Stimulated activated CD4-positive, alpha-beta T cell treated with anti-CD3 and anti-CD28 coated beads, TNF-alpha, amount 100 ng/mL, for 48 hours (primary cell): ENCODE results near the gene CCNB1.
"Not testable (repeated sequence)": the region's sequence is repeated elsewhere in the genome, so short reads cannot be mapped to it uniquely, and the experiment has no call there.

Experiments used
- DNase-seq, 3 donors: peaks; one replicate each; pipeline ENCODE4 v3.0.0-alpha.2; 2020; ENCODE audit warnings: low read depth in 3 of 3

Gene CCNB1

DNA sequence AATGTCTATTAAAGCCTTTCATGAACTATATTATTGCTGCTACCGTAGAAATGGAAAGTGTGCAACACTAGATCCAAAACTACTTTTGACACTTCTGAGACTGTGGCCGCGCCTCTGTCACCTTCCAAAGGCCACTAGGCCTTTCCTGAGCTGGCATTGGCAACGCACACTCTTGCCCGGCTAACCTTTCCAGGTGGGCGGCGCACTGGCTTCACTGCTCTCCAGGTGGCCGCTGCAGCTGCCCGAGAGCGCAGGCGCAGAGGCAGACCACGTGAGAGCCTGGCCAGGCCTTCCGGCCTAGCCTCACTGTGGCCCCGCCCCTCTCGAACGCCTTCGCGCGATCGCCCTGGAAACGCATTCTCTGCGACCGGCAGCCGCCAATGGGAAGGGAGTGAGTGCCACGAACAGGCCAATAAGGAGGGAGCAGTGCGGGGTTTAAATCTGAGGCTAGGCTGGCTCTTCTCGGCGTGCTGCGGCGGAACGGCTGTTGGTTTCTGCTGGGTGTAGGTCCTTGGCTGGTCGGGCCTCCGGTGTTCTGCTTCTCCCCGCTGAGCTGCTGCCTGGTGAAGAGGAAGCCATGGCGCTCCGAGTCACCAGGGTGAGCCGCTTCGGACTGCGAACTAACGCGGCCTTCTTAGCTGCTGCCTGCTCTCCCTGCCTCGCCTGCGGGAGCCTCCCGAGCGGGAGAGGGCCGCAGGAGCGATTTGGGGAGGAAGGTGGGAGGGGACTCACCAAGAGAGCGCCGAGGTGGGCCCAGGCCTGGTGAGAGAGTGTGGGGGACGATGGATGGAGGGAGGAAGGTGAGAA lies at the start of gene CCNB1:
TSS of gene CCNB1 (plus strand) at position 465 of the 807 bp plus-strand sequence. CDS start at position 578, 113 bp downstream.
- peak; percentile 97 for DNase-seq

- no peak for DNase-seq
Measured at GRCh38 chr5:69129413-69129812, 37.5 kb upstream of the CCNB1 start.

DNA sequence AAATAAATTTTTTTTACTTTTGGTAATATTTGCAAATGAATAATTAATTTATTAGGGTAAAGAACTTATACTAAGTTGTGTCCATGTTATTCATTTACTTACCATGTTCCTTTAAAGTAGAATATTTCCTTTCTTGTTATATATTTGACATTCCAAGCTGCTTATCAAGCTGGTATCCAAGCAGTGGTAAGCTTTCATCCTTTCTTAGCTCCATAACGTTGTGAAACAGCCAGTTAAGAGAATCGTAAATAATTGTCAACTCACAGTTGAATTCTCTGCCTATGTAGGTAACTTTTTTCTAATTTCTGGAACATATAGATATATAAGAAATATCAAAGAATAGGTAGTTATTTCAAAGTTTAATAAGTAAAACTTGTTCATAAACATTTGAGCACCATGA lies 36.7 kb upstream of the CCNB1 start:
- DNase-seq: no peak

DNA sequence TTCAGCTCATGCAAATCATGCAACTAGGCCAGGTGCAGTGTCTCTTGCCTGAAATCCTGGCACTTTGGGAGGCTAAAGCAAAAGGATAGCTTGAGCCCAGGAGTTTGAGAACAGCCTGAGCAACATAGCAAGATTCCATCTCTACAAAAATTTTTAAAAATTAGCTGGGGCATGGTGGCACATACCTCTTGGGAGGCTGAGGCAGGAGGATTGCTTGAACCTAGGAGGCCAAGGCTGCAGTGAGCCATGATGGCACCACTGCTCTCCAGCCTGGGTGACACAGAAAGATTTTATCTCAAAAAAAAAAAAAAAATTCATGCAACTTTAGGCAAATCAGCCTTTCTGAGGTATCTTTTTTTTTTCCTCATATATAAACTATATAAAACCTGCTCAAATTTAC lies 35.6 kb upstream of the CCNB1 start:
- no peak for DNase-seq

DNA sequence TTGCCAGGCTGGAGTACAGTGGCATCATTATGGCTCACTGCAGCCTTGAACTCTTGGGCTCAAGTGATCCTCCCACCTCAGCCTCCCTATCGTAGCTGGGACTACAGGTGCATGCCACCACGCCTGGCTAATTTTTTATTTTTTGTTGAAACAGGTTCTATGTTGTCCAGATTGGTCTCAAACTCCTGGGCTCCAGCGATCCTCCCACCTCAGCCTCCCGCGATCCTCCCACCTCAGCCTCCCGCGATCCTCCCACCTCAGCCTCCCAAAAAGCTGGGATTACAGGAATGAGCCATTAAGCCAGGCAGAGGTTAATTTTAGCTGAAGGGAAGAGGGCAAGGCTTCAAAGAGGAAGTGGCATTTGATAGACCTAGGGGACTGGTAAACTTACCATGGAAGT lies 32.8 kb upstream of the CCNB1 start:
- DNase-seq: no peak

- no peak for DNase-seq
Measured at GRCh38 chr5:69136293-69136692, 30.7 kb upstream of the CCNB1 start.

DNA sequence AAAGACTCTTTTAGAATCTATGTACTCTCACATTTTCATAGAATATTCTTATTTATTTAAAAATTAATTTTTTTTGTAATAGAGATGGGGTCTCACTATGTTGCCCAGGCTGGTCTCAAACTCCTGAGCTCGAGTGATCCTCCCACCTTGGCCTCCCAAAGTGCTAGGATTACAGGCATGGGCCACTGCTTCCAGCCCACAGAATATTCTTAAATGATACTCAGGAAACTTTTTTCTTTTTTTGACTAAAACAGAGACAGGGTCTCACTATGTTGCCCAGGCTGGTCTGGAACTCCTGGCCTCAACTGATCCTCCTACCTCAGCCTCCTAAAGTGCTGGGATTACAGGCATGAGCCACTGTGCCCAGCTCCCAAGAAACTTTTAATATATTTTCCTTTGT lies 29.7 kb upstream of the CCNB1 start:
- DNase-seq: not testable (repeated sequence)

DNA sequence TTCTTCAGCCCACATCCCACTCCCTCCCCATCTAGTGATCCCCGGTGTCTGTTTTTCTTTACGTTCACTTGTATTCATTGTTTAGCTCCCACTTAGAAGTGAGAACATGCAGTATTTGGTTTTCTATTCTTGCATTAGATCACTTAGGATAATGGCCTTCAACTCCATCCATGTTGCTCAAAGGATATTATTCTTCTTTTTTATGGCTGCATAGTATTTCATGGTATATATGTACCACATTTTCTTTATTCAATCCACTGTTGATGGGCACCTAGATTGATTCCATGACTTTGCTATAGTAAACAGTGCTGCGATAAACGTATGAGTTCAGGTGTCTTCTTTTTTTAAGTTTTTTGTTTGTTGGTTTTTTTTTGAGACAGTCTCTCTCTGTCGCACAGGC lies 29.1 kb upstream of the CCNB1 start:
- DNase-seq: no peak

GRCh38 chr5:69138766-69139165 lies 28.2 kb upstream of the CCNB1 start:
- DNase-seq: no peak

DNA sequence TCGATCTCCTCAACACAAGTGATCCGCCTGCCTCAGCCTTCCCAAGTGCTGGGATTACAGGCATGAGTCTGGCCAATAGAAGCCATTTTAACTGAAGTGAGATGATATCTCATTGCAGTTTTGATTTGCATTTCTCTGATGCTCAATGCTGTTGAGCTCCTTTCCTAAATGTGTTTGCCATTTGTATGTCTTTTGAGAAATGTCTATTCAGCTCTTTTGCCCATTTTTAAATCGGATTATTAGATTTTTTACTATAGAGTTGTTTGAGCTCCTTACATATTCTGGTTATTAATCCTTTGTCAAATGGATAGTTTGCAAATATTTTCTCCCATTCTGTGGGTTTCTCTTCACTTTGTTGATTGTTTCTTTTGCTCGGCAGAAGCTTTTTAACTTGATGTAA lies 26.7 kb upstream of the CCNB1 start:
- not testable (repeated sequence) for DNase-seq

GRCh38 chr5:69140827-69141226 lies 26.1 kb upstream of the CCNB1 start:
- DNase-seq: no peak

- DNase-seq: not testable (repeated sequence)
Measured at GRCh38 chr5:69148576-69148975, 18.4 kb upstream of the CCNB1 start.

DNA sequence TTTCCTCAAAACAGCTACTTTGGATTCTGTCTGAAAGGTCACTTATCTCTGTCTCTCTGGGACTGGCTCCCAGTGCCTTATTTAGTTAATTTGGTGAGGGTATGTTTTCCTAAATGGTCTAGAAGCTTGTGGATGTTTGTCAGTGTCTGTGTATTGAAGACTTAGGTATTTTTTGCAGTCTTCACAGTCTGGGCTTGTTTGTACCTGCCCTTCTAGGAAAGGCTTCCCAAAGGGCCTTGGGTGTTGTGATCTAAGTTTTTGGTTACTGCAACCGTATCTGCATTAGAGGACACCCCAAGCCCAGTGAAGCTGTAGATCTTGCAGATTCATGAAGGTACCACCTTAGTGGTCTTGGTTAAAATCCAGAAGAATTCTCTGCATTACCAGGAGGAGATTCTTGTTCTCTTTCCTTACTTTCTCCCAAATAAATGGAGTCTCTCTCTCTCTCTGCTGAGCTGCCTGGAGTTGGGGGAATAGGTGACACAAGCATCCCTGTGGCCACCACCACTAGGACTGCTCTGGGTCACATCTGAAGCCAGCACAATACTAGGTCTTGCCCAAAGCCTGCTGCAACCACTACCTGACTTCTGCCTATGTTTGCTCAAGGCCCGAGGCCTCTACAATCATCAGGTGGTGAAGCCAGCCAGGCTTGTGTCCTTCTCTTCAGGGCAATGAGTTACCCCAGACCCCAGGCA lies 17.8 kb upstream of the CCNB1 start:
- DNase-seq: no peak

DNA sequence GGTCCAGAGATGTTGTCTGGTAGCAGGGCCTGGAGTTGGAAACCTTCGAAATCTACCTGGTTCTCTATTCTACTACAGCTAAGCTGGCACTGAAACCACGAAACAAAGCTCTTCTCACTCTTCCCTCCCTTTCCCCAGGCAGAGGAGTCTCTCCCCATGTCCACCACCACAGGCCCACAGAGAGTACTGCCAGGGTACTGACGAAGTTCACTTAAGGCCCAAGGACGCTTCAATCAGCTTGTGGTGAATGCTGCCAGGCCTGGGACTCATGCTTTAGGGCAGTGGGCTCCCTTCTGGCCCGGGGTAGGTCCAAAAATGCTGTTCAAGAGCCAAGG lies 17.3 kb upstream of the CCNB1 start:
- no peak for DNase-seq

- DNase-seq: no peak
Measured at GRCh38 chr5:69152731-69153130, 14.2 kb upstream of the CCNB1 start.

GRCh38 chr5:69156456-69156855 lies 10.5 kb upstream of the CCNB1 start:
- DNase-seq: no peak

DNA sequence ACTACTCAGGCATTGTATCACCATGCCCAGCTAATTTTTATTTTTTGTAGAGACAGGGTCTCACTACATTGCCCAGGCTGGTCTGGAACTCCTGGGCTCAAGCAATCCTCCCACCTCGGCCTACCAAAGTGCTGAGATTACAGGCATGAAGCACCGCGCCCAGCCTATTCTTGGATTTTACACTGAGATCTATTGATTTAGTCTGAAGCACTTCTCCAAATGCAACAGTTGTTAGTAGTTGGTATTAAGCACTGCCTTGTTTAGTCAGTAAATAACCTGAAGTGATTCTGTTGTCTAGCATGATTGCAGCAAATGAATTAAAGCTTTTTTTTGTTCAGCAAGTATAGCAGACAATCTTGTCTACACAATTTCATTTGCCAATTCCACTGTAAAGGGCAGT lies 8.9 kb upstream of the CCNB1 start:
- DNase-seq: no peak

DNA sequence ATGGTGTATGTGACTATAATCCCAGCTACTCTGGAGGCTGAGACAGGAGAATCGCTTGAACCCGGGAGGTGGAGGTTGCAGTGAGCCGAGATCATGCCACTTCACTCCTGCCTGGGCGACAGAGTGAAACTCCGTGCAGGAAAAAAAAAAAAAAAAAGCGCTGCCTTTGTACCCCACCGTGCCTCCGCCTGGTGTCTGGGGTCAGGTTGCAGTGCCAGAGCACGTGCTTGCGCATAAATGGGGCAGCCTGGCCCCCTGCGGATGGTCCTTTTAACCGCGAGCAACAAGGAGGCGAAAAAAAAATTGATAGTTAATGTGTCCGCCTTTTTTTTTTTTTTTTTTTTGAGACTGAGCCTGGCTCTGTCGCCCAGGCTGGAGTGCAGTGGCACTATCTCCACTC lies 6.3 kb upstream of the CCNB1 start:
- DNase-seq: no peak

GRCh38 chr5:69167493-69167855 lies 524 bp downstream of the CCNB1 start:
- no peak for DNase-seq

DNA sequence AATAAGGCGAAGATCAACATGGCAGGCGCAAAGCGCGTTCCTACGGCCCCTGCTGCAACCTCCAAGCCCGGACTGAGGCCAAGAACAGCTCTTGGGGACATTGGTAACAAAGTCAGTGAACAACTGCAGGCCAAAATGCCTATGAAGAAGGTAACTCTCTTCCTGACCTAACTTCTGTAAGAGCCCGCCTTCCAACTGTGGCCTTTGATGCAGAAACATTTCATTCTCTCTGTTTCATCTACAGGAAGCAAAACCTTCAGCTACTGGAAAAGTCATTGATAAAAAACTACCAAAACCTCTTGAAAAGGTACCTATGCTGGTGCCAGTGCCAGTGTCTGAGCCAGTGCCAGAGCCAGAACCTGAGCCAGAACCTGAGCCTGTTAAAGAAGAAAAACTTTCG lies 979 bp downstream of the CCNB1 start:
- DNase-seq: no peak

GRCh38 chr5:69170495-69170894 lies 3.5 kb downstream of the CCNB1 start:
- no peak for DNase-seq

DNA sequence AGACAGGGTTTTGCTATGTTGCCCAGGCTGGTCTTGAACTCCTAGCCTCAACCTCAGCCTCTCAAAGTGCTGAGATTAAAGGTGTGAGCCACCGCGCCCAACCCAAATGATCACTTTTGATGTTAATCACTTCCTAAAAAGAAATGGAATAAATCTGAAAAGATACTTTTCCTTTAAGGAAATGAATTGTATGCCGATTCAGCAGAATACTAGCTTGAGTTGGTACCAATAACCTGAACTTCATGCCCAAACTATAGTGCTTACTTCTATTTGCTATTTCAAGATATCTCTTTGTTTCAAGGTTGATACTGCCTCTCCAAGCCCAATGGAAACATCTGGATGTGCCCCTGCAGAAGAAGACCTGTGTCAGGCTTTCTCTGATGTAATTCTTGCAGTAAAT lies 4.0 kb downstream of the CCNB1 start:
- no peak for DNase-seq

DNA sequence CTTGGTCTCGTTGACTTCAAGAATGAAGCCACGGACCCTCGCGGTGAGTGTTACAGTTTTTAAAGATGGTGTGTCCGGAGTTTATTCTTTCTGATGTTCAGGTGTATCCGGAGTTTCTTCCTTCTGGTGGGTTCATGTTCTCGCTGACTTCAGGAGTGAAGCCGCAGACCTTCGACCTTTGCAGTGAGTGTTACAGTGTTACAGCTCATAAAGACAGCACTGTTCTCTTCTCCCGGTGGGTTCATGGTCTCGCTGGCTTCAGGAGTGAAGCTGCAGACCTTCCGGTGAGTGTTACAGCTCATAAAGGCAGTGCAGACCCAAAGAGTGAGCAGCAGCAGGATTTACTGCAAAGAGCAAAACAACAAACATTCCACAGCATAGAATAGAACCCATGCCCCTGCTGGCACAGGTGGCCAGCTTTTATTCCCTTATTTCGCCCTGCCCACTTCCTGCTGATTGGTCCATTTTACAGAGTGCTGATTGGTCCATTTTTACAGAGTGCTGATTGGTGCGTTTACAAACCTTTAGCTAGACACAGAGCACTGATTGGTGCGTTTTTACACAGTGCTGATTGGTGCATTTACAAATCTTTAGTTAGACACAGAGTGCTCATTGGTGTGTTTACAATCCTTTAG lies 14.8 kb downstream of the CCNB1 start:
- DNase-seq: not testable (repeated sequence)
